Subcutaneous adipose tissue (tissue), 4 donors: ENCODE results near the gene PAFAH1B1. TPM values are rescaled to one million over a fixed set of nuclear protein-coding genes. Genes with fewer than 3 reads are reported as not detected.

ENCODE experiments used
- CTCF ChIP-seq: fragments of 450-650 bp; IDR thresholded peaks from one replicate; pipeline ENCODE4 v1.5.1; 2016; ENCODE audit warnings: low read depth, mild to moderate bottlenecking, control low read depth, antibody characterized with exemption, moderate library complexity
- total RNA-seq, 4 donors: library from RNA; depleted of rRNA; stranded (reverse); fragments of >200 nt; gene quantifications; one replicate each; pipeline ENCODE4 v1.1.0, GENCODE V29; 2016

The PAFAH1B1 gene
- total RNA-seq, 4 donors from 2014 or later = 102 to 145 (median 138) TPM

DNA sequence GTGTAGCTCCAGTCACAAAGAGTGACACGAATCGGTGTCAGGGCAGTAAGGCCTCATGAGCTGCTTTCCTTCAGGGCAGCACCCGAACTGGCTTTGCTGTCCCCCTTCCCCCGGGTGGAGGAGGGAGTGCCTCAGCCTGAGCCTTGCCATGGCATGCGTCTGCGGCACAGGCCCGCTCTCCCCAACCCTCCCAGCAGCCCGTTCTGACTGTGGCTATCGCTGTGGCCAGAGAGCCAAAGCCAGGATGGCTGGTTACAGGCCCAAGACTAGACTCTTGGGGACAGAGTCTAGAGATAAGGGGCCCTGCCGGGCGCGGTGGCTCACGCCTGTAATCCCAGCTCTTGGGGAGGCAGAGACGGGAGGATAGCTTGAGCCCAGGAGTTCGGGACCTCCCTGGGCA, 92.2 kb downstream of the PAFAH1B1 start:
- no peak for TF ChIP-seq CTCF

- no peak for TF ChIP-seq CTCF
Observed at GRCh38 chr17:2687074-2687418, 93.6 kb downstream of the PAFAH1B1 start.

DNA sequence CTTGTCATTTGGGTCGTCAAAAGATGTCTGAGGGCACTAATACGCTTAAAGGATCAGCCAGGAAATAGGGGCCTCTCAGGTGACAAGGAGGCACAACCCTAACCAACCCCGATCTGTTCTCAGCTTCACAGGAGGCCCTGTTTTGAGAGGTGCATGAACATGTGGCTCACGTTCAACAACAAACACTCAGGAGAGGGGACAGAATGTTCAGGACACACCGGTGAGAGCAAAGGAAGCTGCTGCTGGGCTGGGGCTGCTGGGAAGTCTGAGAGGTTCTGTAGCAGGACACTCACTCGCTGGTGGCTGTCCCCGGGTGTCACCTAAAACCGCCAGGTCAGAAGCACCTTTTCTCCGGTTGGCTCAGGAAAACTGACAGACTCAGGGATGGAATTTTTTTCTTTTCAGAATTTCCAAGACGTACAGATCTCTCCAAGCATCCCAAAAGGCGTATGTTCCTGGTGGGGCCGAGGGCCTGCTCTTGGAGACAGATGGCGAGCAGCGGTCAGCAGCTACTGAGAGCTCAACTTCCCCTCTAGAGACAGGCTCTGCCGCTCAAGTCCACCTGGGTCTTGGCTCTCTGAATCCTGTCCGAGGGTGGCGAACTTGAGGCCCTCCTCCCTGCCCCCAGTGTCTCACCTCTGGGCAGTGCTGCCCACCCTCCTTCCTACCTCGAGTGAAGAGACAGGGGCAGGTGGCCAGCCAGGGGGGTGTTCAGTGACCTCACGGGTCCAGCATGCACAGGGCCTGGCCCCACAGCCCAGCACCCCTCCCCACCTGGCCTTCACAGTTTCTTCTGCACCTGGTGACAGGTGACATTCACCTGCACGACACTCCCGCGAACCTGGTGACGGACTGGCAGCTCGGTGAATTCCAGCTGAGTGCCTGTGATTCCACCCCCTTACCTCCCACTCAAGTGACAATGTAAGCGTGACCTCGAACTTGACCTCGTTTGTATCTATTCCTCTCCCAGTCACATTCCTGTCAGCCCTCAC, 95.2 kb downstream of the PAFAH1B1 start:
- TF ChIP-seq CTCF = no peak

GRCh38 chr17:2689411-2690164, 96.1 kb downstream of the PAFAH1B1 start:
- no peak for TF ChIP-seq CTCF

GRCh38 chr17:2690165-2691068, 97.0 kb downstream of the PAFAH1B1 start:
- TF ChIP-seq CTCF = no peak

DNA sequence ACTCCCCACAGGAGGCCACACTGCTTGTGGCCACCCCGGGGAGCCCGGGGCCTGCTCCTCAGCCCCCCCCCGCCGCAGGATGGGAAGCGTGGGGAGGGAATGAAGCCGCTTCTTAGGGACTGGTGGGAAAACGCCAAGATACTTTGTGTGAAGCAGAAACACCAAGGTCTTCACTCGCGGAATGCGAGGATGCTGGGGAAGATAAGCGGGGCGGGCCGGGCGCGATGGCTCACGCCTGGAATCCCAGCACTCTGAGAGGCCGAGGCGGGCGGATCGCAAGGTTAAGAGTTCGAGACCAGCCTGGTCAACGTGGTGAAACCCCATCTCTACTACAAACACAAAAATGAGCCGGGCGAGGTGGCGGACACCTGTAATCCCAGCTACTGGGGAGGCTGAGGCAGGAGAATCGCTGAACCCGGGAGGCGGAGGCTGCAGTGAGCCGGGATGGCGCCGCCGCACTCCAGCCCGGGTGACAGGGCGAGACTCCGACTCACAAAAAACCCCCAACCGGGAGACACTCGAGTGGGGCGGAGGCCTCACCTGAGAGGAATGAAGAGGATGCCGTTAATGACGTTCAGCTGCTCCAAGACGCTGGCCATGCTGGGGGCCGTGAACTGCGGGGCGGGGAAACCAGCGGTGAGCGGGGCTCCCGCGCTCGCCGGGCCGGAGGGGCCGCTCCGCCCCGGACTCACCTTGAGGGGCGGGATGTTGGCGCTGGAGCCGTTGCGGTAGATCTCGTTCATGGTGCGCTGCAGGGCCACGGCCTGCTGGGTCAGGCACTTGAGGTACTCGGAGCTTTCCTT, 97.8 kb downstream of the PAFAH1B1 start:
- no peak for TF ChIP-seq CTCF
